Measurements from ENCODE around the gene FADS2.

DNA sequence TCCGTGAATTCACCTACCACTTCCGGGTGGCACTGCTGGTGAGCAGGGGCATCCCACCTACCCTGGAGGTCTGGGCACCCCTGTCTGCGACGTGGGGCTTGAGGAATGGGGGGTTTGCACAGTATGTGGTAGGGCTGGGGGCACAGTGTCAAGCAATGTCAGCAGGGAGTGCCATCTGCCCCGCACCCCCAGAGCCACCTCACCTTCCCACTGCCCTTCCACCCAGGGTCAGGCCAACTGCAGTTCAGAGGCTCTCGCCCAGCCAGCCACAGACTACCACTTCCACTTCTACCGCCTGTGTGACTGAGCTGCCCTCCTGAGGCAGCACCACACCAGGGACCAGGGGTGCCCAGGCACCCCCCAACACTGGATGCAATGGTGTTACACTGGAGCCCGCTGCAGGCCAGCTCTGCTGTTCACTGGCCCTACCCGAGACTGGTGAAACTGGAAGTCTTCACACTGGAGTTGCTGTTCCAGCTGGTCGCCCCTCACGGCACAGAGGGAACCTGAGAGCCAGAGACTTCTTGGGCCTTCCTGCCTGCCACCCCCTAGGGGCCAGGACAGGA, 42.2 kb upstream of the FADS2 start:
- TF ChIP-seq ARNT (IDR thresholded peaks at IDR 0.05): no peak
- TF ChIP-seq TARDBP (CRISPR knock-in tag; IDR thresholded peaks at IDR 0.05): no peak
- TF ChIP-seq IRF1 (CRISPR knock-in tag; IDR thresholded peaks at IDR 0.05; ENCODE audit: low read depth): no peak
- no peak for TF ChIP-seq REST (IDR thresholded peaks at IDR 0.05; ENCODE audit: borderline replicate concordance in 1 of 2, low read depth in 1 of 2, low read length in 2 of 2)
- TF ChIP-seq NFRKB (IDR thresholded peaks at IDR 0.05): no peak
- TF ChIP-seq ATF4 (CRISPR knock-in tag; IDR thresholded peaks at IDR 0.05): no peak
- TF ChIP-seq U2AF2 (IDR thresholded peaks at IDR 0.05; ENCODE audit: low read depth, low read length): no peak
- TF ChIP-seq, protein P1, sequence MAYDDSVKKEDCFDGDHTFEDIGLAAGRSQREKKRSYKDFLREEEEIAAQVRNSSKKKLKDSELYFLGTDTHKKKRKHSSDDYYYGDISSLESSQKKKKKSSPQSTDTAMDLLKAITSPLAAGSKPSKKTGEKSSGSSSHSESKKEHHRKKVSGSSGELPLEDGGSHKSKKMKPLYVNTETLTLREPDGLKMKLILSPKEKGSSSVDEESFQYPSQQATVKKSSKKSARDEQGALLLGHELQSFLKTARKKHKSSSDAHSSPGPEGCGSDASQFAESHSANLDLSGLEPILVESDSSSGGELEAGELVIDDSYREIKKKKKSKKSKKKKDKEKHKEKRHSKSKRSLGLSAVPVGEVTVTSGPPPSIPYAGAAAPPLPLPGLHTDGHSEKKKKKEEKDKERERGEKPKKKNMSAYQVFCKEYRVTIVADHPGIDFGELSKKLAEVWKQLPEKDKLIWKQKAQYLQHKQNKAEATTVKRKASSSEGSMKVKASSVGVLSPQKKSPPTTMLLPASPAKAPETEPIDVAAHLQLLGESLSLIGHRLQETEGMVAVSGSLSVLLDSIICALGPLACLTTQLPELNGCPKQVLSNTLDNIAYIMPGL (CRISPR knock-in tag; IDR thresholded peaks at IDR 0.05; ENCODE audit: borderline replicate concordance in 1 of 2, low read depth in 1 of 2): no peak
- no peak for TF ChIP-seq ZNF274 (CRISPR knock-in tag; IDR thresholded peaks at IDR 0.05)
- no peak for TF ChIP-seq ATF3 (CRISPR knock-in tag; IDR thresholded peaks at IDR 0.05)

Measured in HepG2 (cell line).